Right atrium auricular region (tissue), 2 donors: Measurements from ENCODE around the gene CHIC2. TPM values are rescaled to one million over a fixed set of nuclear protein-coding genes. Genes with fewer than 3 reads are reported as not detected.

Source experiments
- DNase-seq: peaks from one replicate; pipeline ENCODE4 v3.0.0-alpha.2; 2019; ENCODE audit warnings: low spot score
- H3K27ac ChIP-seq, 2 donors: fragments of 200-600 bp; sonication (generic); 1 replicate in 1 of 2; 2 replicates in 1 of 2; pipeline ENCODE4 v1.5.1; 2016 to 2019
- H3K27me3 ChIP-seq, 2 donors: fragments of 200-600 bp; sonication (generic); one replicate each; pipeline versions ENCODE4 v1.5.1 to v1.6.0; 2017 to 2019
- H3K36me3 ChIP-seq: fragments of 200-600 bp; sonication (generic); one replicate; pipeline ENCODE4 v1.5.1; 2016
- H3K4me1 ChIP-seq, 2 donors: fragments of 200-600 bp; sonication (generic); one replicate each; pipeline versions ENCODE4 v1.5.1 to v1.6.0; 2017 to 2019
- H3K4me3 ChIP-seq, 2 donors: fragments of 200-600 bp; sonication (generic); 1 replicate in 1 of 2; 2 replicates in 1 of 2; pipeline ENCODE4 v1.5.1; 2017 to 2019; ENCODE audit warnings: mild to moderate bottlenecking in 1 of 2, moderate library complexity in 1 of 2
- H3K9me3 ChIP-seq, 2 donors: fragments of 200-600 bp; sonication (generic); one replicate each; pipeline ENCODE4 v1.5.1; 2019
- CTCF ChIP-seq, 2 donors: fragments of 200-600 bp; sonication (generic); IDR thresholded peaks; one replicate each; pipeline ENCODE4 v1.5.1; 2019; ENCODE audit warnings: antibody characterized with exemption in 2 of 2
- total RNA-seq, 2 donors: library from RNA; depleted of rRNA; stranded (reverse); fragments of >200 nt; gene quantifications; one replicate each; pipeline ENCODE4 v1.1.0, GENCODE V29; 2016

The CHIC2 gene
- total RNA-seq, 2 donors from 2014 or later: 10.6 to 18.7 TPM

- Histone ChIP-seq H3K4me1 (peaks cover 0 to 18% of the 10 kb centered on the region in 2 donors), H3K27me3 (peaks cover 3 to 23% of the 10 kb centered on the region in 2 donors), H3K9me3 (no peaks in the 10 kb centered on the region), H3K27ac (peak overlapping the region in 1 of 2 donors; percentile 25), H3K36me3 (no peaks in the 10 kb centered on the region), H3K4me3 (peak overlapping the region; percentile 30 to 52)
- no peak for TF ChIP-seq CTCF (IDR thresholded peaks at IDR 0.05)
- peak; percentile 83 for DNase-seq
Measured at GRCh38 chr4:54091637-54092404, 27.4 kb upstream of the CHIC2 start.

GRCh38 chr4:54090804-54091623, 26.6 kb upstream of the CHIC2 start:
- no peak for TF ChIP-seq CTCF (IDR thresholded peaks at IDR 0.05)
- H3K27me3 ChIP-seq: peaks cover 0 to 18% of the 10 kb centered on the region in 2 donors
- H3K9me3 ChIP-seq: no peaks in the 10 kb centered on the region
- H3K4me3 ChIP-seq: peak overlapping the region; percentile 30 to 52
- no peak for DNase-seq
- no peak overlapping the region for H3K27ac ChIP-seq
- H3K36me3 ChIP-seq: no peaks in the 10 kb centered on the region
- peaks cover 0 to 18% of the 10 kb centered on the region in 2 donors for H3K4me1 ChIP-seq

GRCh38 chr4:54090404-54090803, 26.0 kb upstream of the CHIC2 start:
- Histone ChIP-seq H3K27ac (no peak overlapping the region), H3K27me3 (peaks cover 0 to 15% of the 10 kb centered on the region in 2 donors), H3K9me3 (no peaks in the 10 kb centered on the region), H3K36me3 (no peaks in the 10 kb centered on the region), H3K4me3 (no peak overlapping the region), H3K4me1 (peaks cover 0 to 18% of the 10 kb centered on the region in 2 donors)
- DNase-seq: no peak
- TF ChIP-seq CTCF (IDR thresholded peaks at IDR 0.05): no peak

GRCh38 chr4:54089875-54090274, 25.5 kb upstream of the CHIC2 start:
- H3K27me3 ChIP-seq: peaks cover 0 to 9% of the 10 kb centered on the region in 2 donors
- TF ChIP-seq CTCF (IDR thresholded peaks at IDR 0.05): no peak
- peaks cover 0 to 18% of the 10 kb centered on the region in 2 donors for H3K4me1 ChIP-seq

GRCh38 chr4:54085284-54085683, 20.9 kb upstream of the CHIC2 start:
- Histone ChIP-seq H3K4me1 (no peaks in the 10 kb centered on the region), H3K36me3 (no peaks in the 10 kb centered on the region), H3K27ac (no peak overlapping the region), H3K4me3 (no peak overlapping the region), H3K9me3 (no peaks in the 10 kb centered on the region), H3K27me3 (no peaks in the 10 kb centered on the region)
- peak; percentile 79 for DNase-seq
- TF ChIP-seq CTCF (IDR thresholded peaks at IDR 0.05): no peak

More at GRCh38 chr4:54089875-54090274, 25.5 kb upstream of the CHIC2 start:
- no peak overlapping the region for H3K27ac ChIP-seq
- no peak overlapping the region for H3K4me3 ChIP-seq
- no peak for DNase-seq
- H3K9me3 ChIP-seq: no peaks in the 10 kb centered on the region
- H3K36me3 ChIP-seq: no peaks in the 10 kb centered on the region
